Measurements from ENCODE around the gene DAG1. TPM values are rescaled to one million over a fixed set of nuclear protein-coding genes. Genes with fewer than 3 reads are reported as not detected.

Gene DAG1
- total RNA-seq, 1 experiment from 2014 or later: 206 TPM

- no peaks in the 10 kb centered on the region for H4K20me1 ChIP-seq (ENCODE audit: insufficient read depth)
- no peak overlapping the region for H3K27ac ChIP-seq
- no peak for TF ChIP-seq EZH2 (IDR thresholded peaks at IDR 0.05; ENCODE audit: low read depth)
- TF ChIP-seq CTCF (conservative IDR thresholded peaks at IDR 0.05): no peak
- ChIA-PET CTCF (no interaction called here), POLR2A (ENCODE audit: unreplicated experiment) (no interaction called here)
- no peak for DNase-seq
- no peaks in the 10 kb centered on the region for H3K9me2 ChIP-seq (ENCODE audit: insufficient read depth)
- no peaks in the 10 kb centered on the region for H3K9me3 ChIP-seq (ENCODE audit: insufficient read depth, low read depth)
- no peak overlapping the region for H2AFZ ChIP-seq
- H3K27me3 ChIP-seq (ENCODE audit: insufficient read depth, low read depth): no peaks in the 10 kb centered on the region
- no peaks in the 10 kb centered on the region for H3K79me2 ChIP-seq (ENCODE audit: low read depth)
- no peak overlapping the region for H3K4me2 ChIP-seq
- TSS peak; percentile 31 for BruUV-seq (replicated peaks)
- H3K4me3 ChIP-seq: no peak overlapping the region
- intact Hi-C loops (cut with micrococcal nuclease; ENCODE audit: unreplicated experiment): no loop called here
- H3F3A ChIP-seq (ENCODE audit: insufficient read depth, low read depth): 0 out of 2 replicates have a peak, but pooled peaks cover 3% of the 10 kb centered on the region
- no peaks in the 10 kb centered on the region for H3K36me3 ChIP-seq (ENCODE audit: low read depth)
- no peaks in the 10 kb centered on the region for H3K4me1 ChIP-seq (replicated peaks; ENCODE audit: insufficient read depth)
Measured at GRCh38 chr3:49531715-49532114, 61.6 kb downstream of the DAG1 start.

GRCh38 chr3:49533031-49533430 lies 63.0 kb downstream of the DAG1 start:
- CTCF ChIA-PET: no interaction called here
- H3K9me2 ChIP-seq (ENCODE audit: insufficient read depth): no peaks in the 10 kb centered on the region

GRCh38 chr3:49533786-49534519 lies 63.9 kb downstream of the DAG1 start:
- CTCF ChIA-PET: interaction anchor here (0.5 to 0.6 kb wide), 2 partner anchors 170 to 239 kb away, joined by 3 to 4 read pairs; no protein-coding TSS in a partner anchor
- H3K4me3 ChIP-seq: no peak overlapping the region

More at GRCh38 chr3:49533031-49533430, 63.0 kb downstream of the DAG1 start:
- POLR2A ChIA-PET (ENCODE audit: unreplicated experiment): no interaction called here
- no TSS peak for BruUV-seq (replicated peaks)
- Histone ChIP-seq H3K79me2 (ENCODE audit: low read depth) (no peaks in the 10 kb centered on the region), H3K4me2 (no peak overlapping the region), H2AFZ (no peak overlapping the region), H3K36me3 (ENCODE audit: low read depth) (no peaks in the 10 kb centered on the region), H3F3A (ENCODE audit: insufficient read depth, low read depth) (0 out of 2 replicates have a peak, but pooled peaks cover 3% of the 10 kb centered on the region), H3K9me3 (ENCODE audit: insufficient read depth, low read depth) (no peaks in the 10 kb centered on the region), H3K27me3 (ENCODE audit: insufficient read depth, low read depth) (no peaks in the 10 kb centered on the region), H3K27ac (no peak overlapping the region), H3K4me3 (no peak overlapping the region), H3K4me1 (replicated peaks; ENCODE audit: insufficient read depth) (no peaks in the 10 kb centered on the region), H4K20me1 (ENCODE audit: insufficient read depth) (no peaks in the 10 kb centered on the region)
- DNase-seq: no peak
- intact Hi-C loops (cut with micrococcal nuclease; ENCODE audit: unreplicated experiment): no loop called here
- TF ChIP-seq CTCF (conservative IDR thresholded peaks at IDR 0.05): no peak
- TF ChIP-seq EZH2 (IDR thresholded peaks at IDR 0.05; ENCODE audit: low read depth): no peak

More at GRCh38 chr3:49533786-49534519, 63.9 kb downstream of the DAG1 start:
- no peaks in the 10 kb centered on the region for H4K20me1 ChIP-seq (ENCODE audit: insufficient read depth)
- no peaks in the 10 kb centered on the region for H3K9me2 ChIP-seq (ENCODE audit: insufficient read depth)
- no peaks in the 10 kb centered on the region for H3K27me3 ChIP-seq (ENCODE audit: insufficient read depth, low read depth)
- no peaks in the 10 kb centered on the region for H3K4me1 ChIP-seq (replicated peaks; ENCODE audit: insufficient read depth)
- no peak overlapping the region for H2AFZ ChIP-seq
- H3K9me3 ChIP-seq (ENCODE audit: insufficient read depth, low read depth): no peaks in the 10 kb centered on the region
- DNase-seq: no peak
- H3K27ac ChIP-seq: no peak overlapping the region
- no peaks in the 10 kb centered on the region for H3K36me3 ChIP-seq (ENCODE audit: low read depth)
- 0 out of 2 replicates have a peak, but pooled peaks cover 3% of the 10 kb centered on the region for H3F3A ChIP-seq (ENCODE audit: insufficient read depth, low read depth)
- no peak overlapping the region for H3K4me2 ChIP-seq
- no TSS peak for BruUV-seq (replicated peaks)
- no peaks in the 10 kb centered on the region for H3K79me2 ChIP-seq (ENCODE audit: low read depth)
- POLR2A ChIA-PET (ENCODE audit: unreplicated experiment): no interaction called here
- TF ChIP-seq EZH2 (IDR thresholded peaks at IDR 0.05; ENCODE audit: low read depth) (no peak), CTCF (conservative IDR thresholded peaks at IDR 0.05) (no peak)
- intact Hi-C loops (cut with micrococcal nuclease; ENCODE audit: unreplicated experiment): no loop called here
